GM19455 (cell line): ENCODE data around the gene TAL1.
"Not testable (repeated sequence)": the region's sequence is repeated elsewhere in the genome, so short reads cannot be mapped to it uniquely, and the experiment has no call there.

ENCODE experiments used
- ATAC-seq: cut with Tn5 transposase; IDR thresholded peaks from one replicate; pipeline ENCODE4 v1.9.1; 2021; ENCODE audit not compliant: unreplicated experiment

Gene TAL1

DNA sequence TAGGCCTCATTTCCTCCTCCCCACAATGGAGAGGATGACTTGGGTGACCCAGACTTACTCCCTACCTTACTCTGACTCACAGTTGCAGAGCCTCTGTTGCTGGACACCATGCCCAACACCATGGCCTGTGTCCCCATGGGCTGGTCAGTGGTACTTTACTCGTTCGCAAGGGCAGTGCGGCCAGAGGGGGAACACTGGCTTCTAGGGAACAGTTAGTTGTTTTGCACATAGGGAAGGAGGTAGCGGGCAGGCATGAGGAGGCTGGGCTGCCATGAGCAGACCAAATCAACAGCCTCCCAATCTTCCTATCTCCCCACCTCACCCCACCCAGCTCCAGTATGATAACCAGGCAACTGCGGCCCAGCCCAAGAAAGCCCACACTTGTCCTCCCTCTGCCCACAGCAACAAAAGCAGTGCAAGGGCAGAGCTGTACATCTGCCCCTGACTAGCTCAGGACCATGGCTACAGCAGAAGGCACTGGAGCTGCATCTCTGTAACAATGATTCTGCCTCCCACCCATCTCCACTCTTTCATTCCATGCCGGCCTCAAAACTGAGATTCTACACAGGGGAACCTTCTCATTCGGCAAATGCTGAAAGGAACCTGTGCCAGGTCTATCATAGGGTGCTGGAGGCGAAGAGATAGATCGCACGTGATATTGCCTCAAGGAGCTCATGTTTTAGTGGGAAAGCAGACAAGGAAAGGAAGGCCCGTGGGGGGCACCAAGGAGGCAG, 18.6 kb downstream of the TAL1 start:
- ATAC-seq: no peak

DNA sequence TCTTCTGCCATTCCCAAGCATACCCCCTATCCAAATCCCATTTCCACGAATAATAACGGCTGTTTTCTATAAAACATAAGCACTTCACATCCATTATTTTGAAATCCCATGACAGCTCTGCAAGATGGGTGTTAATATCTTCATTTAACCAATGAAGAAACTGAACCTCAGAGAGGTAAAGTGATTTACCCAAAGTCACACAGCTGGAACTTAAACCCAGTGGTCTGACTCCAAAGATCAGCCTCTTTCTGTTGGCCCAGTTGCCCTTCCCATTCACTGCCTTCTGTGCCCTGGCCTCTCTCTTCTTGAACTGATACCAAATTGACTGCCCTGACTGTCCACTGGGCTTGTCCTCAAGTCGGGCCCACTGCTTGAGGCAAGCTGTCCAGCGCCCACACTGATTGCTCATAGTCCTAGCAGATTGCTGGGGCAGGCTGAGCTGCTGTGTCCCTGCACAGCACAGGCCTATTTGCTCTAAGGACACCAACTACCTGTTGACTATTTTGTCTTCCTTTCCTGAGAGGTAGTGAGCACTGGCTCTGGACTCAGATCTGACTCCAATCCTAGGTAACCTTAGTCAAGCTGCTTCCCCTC, 19.3 kb downstream of the TAL1 start:
- ATAC-seq: no peak

DNA sequence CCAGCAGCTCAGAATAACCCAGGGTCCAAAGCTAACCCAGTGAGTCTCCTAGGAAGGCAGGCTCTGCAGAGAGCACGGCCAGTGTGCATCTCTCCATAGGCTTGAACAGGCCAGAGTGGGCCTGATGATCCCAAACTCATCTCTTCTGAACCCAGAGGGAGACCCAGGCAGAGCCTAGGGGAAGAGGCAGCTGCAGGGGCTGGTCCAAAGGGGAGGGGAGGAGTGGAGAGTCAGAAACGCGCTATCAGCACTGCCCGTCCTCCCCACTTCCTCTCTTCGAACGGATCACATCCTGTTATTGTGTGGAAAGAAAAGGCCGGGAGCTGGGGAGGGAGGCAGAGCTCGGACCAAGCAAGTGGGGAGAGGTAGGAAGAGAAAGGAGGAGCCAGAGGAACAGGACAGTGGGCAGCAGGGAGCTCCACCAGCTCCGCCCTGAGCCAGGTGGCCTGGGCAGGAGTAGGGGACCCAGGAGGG, 20.2 kb downstream of the TAL1 start:
- ATAC-seq: no peak

DNA sequence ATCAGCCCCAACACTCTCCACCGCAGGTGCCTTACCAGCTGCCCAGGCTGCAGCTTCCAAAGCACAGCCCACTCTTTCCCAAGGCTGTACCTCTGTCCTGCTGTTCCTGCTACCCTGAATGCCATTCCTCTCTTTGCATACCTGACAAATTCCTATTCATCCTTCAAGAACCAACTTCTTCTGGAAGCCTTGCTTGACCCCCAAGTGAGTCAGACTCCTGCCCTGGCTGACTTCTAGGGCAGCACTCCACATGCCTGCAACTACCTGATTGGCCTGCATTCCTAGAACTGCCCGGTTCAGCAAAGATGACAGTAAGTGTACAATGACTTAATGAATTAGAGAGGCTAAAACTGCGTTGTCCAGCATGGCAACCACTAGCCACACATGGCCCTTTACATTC, 21.4 kb downstream of the TAL1 start:
- ATAC-seq: no peak

DNA sequence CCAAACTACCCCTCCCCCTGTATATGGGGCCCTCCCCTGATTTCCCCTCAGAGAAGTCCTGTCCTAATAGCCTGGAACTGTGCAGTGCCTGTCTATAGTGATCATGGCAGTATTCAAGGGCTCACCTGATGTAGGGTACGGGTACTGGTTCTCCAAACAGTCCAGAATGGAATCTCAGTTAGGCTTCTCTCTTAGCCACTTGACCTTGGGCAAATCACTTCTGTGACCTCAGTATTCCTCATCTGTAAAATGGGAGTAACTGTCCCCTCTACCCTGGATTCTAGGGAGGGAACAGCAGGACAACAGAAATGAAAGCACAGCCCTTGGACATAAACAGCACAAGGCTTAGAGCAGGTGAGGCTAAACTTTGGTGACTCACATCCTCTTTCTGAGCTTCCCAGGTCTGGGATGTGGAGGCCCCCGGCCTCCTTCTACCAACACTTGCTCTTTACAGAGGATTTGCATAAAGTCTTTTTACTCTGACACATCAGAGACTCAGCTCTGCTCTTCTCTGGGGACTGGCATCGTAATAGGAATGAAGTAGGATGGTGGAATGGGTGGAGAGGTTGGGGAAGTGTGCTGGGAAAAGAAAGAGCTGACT, 22.2 kb downstream of the TAL1 start:
- peak; percentile 57 for ATAC-seq

DNA sequence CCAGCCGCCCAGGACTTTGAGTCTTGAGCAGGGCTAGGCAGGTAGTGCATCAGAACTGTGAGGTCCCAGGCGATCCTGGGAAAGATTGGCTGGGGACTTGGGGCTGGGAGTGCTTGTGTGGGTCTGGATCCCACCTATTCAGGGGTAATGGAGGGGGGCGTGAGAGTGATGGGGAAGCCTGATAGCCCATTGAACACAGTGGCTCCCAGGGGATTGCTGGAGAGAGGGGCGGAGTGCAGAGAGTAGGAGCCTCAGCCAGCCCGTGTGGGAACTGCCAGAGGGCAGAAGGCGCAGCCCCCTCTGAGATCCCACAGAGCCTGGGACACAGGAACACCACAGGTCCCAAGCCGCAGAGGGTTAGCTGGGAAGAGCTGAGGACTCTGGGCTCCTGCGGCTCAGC, 22.9 kb downstream of the TAL1 start:
- no peak for ATAC-seq

DNA sequence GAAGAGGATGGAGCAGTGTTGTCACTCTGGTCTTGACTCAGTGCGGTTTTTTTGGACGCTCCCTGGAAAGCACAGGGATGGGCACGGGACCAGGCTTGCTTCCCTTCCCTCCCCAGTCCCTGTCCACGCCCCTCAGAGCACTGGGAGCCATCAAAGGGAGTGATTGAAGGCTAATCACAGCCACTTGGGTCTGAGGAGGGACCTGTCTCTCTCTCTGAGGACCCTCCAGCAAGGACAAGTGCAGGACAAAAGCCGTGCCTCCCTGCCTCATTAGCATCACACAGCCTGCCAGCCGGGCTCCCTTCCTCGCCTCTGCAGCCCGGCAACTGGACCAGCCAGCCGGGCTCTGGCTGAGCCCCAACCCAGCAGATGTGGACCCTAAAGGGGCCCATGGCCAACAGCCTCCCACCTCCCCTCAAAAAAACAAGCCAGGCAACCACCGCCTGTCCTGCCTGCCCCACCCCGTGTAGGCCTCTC, 23.6 kb downstream of the TAL1 start:
- no peak for ATAC-seq

DNA sequence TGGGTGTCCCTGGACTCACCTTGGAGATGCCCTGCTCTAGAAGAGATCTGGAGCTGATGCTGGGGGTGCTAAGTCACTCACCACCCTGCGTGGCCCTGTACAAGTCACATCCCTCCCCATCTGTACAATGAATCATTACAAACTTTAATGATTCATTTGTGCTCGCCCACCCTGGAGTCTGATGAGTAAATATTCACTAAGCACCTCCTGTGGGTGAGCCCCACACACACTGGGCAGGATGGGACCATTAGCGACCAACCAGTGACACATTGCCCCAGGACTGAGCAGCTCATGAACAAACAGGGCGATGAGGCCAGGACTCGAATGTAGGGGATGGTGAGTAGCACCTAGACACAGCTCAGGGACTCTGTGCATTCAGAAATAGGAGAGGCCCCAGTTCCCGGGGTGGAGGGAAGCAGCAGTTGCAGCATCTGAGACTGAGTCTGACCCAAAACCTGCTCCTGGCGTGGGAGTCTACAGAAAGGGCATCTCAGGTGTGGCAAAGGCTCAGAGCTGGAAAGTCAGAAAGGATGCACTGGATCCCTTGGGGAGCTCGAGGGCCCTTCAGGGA, 24.1 kb downstream of the TAL1 start:
- no peak for ATAC-seq

DNA sequence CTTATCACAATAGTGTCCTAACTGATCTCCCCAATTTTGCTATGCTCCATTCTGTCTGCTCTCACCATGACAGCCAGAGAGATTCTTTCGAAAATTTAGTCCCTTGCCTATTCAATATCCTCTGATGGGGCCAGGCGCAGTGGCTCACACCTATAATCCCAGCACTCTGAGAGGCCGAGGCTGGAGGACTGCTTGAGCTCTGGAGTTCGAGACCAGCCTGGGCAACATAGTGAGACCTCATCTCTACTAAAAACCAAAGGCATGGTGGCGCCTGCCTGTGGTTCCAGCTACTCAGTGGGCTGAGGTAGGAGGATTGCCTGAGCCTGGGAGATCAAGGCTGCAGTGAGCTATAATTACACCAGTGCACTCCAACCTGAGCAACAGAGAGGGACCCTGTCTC, 26.1 kb downstream of the TAL1 start:
- no peak for ATAC-seq

DNA sequence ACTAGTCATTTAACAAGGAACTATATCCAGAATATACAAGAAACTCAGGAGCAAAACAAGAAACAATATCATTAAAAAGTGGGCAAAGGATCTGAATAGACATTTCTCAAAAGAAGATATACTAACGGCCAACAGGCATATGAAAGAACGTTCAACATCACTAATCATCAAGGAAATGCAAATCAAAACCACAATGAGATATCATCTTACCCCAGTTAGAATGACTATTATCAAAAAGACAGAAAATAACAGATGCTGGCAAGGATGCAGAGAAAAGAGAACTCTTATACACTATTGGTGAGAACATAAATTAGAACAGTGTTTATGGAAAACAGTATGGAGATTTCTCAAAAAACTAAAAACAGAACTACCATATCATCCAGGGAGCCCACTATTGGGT, 28.5 kb downstream of the TAL1 start:
- not testable (repeated sequence) for ATAC-seq

DNA sequence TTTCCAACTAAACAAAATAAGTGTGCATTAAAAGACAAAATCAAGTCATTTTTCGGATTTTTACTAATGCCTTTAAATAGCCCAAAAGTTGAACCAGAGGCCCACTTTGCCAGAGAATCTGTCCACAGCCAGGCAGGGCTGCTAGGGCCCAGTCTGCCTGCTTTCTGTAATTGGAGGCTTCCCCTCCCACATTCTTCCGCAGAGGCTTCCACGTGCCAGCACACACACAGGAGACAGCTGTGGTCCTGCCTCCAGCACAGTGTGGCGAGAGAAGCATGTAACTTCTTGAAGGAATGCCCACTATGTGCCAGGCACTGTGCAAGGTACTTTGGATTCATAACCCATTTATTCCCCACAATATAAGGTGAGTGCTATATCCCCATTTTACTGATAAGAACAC, 30.8 kb downstream of the TAL1 start:
- ATAC-seq: no peak

DNA sequence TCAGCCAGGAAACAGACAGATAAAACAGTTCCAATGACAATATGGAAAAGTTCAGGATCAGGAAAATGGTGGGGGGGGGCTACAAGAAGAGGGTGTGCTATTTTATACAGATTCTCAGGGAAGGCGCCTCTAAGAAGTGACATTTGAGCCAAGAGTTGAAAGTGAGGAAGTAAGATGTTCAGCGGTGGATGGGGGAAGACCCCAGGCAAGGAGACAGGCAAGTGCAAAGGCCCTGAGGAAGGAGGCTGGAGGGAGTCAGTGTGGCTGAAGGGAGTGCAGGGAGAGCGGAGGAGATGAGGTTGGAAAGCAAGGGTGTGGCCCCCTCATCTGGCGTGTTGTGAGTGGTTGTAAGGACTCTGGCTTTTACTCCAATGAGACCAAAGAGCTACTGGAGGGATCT, 33.8 kb downstream of the TAL1 start:
- ATAC-seq: no peak

DNA sequence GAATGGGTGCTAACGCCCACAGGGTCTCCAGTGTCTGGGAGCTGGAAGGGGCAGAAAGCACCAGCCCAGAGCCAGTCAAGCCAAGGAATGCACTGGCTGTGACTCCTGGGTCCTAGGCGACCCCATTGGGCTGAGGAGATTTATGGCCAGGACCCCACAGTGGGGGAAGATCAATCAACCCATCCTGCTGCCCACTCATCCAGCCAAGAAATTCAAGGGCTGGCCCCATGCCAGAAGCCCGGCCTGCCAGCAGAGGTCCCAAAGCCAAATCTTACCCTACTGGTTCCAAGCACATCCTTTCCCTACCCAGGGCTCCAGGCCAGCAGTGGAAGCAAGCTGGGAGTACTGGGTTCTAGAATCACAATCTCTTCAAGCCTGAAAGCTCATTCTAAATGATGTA, 35.4 kb downstream of the TAL1 start:
- ATAC-seq: no peak

DNA sequence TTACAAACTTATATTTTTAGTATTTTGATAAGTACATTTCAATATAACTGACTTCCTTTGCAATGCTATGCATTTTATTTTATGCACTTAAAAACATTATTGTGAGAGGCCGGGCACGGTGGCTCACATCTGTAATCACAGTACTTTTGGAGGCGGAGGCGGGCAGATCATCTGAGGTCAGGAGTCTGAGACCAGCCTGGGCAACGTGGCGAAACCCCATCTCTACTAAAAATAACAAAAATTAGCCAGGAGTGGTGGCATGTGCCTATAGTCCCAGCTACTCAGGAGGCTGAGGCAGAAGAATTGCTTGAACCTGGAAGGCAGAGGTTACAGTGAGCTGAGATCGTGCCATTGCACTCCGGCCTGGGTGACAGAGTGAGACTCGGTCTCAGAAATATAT, 36.0 kb downstream of the TAL1 start:
- ATAC-seq: not testable (repeated sequence)

DNA sequence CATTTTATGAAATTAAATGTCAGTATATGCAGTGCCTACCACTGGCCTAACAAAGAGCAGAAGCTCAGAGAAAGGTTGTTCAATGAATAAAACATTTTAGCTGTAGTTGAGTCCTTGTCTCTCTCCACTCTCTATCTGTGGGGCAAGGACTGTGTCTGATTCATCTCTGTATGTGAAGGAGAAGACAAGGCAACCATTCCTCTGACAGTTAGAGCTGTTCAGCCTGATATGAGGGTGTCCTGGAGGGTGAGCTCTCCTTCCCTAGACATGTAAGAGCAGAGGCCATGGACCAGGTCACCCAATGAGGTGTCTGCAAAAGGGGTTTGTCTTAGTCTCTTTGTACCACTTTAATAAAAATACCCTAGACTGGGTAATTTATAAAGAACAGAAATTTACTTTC, 37.7 kb downstream of the TAL1 start:
- ATAC-seq: no peak

DNA sequence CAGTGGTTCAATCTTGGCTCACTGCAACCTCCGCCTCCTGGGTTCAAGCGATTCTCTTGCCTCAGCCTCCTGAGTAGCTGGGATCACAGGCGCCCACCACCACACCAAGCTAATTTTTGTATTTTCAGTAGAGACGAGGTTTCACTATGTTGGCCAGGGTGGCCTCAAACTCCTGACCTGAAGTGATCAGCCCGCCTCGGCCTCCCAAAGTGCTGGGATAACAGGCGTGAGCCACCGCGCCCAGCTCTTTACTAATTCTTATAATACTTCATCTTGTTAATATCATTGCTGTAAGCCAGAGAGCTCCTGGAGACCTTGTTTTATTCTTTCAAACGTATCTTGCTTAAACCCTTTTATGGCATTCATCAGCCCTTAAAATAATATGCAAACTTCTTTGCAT, 38.5 kb downstream of the TAL1 start:
- not testable (repeated sequence) for ATAC-seq

DNA sequence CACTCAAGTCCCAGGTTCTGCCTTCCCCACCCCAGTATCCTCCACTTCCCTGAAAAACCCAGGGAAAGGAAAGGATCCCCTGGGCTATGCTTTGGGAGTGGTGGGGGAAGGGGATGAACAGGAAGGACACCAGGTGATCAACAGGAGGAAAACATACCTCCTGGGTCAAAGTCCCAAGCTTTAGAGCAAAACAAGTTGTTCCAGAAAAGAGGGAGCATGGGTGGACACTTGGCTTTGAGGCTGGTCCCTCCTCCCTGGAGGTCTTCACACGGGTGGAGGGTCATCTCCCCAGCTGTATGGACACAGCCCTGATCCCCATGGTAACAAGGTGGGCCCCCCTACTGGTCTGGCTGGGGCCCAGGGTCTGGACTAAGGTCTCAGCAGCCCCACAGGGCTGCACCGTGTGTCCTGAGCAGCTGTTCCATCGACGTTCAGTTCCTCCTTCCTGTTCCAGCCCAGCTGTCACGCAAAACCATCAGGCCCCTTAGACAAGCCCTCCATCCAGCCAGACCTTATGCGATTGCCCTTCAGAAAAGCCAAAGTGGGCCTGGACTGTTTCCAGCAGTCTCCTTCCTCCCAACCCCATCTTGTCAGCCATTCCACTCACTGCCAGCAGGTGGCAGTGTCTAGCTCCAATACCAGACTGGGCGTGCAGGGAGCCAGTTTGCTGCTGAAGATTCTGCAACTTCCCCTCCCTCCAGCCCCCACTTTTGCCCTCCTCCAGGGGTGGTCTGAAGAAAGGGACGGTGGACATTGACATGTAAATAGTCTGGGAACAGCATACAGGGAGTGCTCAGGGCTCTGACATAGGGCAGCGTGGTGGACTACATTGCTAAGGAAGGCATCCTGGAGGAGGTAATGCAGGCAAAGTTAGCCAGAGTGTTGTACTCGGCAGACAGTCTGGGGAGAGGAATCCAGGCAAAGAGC, 39.3 kb downstream of the TAL1 start:
- no peak for ATAC-seq

DNA sequence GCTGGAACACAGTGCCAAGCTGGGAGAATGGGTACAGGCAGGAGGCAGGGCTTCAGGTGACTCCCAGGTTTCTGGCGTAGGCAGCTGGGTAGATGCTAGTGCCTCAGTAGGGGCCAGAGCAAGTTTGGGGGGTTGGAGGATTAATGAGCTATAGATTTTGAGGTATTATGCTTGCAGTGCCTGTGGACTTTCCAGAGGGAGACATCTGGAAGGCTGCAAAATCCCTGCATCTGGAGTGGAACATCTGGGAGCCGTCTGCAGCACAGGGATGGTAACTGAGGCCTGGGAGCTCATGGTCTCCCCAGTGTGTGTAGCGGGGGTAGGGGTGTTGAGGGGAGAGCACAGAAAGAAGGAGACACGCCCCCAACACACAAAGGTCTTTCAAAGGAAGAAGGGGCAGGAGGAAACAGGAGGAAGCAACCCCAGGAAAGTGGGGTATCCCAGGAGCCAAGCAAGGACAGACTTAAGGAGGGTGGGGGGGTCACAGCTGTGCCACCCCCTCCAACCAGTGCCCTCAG, 40.0 kb downstream of the TAL1 start:
- ATAC-seq: no peak

DNA sequence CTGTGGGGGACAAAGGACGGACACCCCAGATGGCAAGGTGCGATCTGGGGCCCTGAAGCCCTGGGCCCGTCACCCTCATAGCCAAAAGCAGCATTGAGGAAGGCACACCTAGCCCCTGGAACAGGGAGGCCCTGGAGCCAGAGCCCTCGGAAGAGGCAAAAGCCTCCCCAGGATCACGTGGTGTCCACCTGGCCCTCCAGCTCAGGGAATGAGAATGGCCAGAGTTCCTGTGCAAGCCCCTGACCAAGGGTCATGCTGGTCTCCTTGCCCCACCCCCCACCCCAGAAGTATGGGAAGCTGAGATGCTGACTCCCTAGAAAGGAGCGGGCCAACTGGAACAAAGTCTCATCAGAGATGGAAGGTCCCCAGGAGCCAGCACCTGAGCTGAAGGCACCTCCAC, 41.2 kb downstream of the TAL1 start:
- ATAC-seq: no peak

DNA sequence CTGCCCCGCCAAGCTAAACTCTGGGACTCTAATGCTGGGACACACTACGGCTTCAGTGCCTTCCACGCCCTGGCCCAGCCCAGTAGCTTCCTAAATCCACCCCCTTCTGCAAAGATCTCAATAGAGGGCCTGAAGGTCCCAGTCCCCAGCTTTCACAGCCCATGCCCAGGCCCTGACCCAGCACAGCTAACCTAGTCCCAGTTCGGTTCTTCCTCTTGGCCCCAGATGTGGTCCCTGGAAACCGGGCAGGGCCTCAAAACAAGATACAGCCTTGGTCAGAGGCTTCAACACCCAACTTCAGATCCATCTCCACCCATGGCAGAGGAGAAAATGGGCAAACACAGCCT, 41.5 kb downstream of the TAL1 start:
- ATAC-seq: no peak
